ENCODE results near the gene FOXJ3. TPM values are rescaled to one million over a fixed set of nuclear protein-coding genes. Genes with fewer than 3 reads are reported as not detected.

FOXJ3 gene
- total and polyA plus RNA-seq, 2 of the 8 experiments (the other 6 are each of a cell fraction or from before 2014, with no cell fraction given), result 48.6 to 51.9 TPM

DNA sequence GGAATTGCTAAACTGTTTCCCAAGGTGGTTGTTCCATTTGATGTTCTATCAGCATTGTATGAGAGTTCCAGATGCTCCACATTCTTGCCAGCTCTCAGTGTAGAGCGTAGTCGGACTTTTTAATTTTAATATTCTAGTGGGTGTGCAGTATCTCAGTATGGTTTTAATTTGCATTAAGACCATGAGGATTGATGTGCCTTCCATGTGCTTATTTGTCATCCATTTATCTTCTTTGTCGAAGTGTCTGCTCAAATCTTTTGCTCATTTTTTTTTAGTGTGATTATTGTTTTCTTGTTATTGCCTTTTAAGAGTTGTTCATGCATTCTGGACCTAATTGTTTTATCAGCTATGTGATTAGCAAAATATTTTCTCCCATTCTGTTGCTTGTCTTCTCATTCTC is 195.6 kb downstream of the FOXJ3 start:
- peaks cover 0 to 2% (median 0%) of the 10 kb centered on the region in 4 experiments; a peak in 2 of 7 replicates for H3K4me1 ChIP-seq (replicated peaks in 1 of 4; ENCODE audit: control insufficient read depth in 3 of 4, insufficient read depth in 4 of 4, low read length in 3 of 4)
- H2BK5ac ChIP-seq (ENCODE audit: low read depth, low read length), result no peak overlapping the region
- no peak overlapping the region for H2AK5ac ChIP-seq (ENCODE audit: low read depth, low read length)
- WGBS, 2 experiments (ENCODE audit: extremely low coverage in 1 of 2, insufficient coverage in 1 of 2, insufficient read length in 1 of 2, insufficient replicate concordance in 2 of 2, low coverage in 1 of 2, low lambda C conversion rate in 2 of 2, missing lambda C conversion rate in 1 of 2), result 90% methylated on average over 3 of the region's 3 CpGs; no CpG with 5 or more reads in 1 of the 2 experiments
- H4K20me1 ChIP-seq (replicated peaks in 1 of 2; ENCODE audit: control insufficient read depth in 1 of 2, insufficient read depth in 2 of 2, low read length in 2 of 2), result no peaks in the 10 kb centered on the region
- H3K4me2 ChIP-seq (ENCODE audit: insufficient read depth in 1 of 2, low read depth in 2 of 2, low read length in 2 of 2), result no peak overlapping the region
- no peak overlapping the region for H3K4ac ChIP-seq (replicated peaks; ENCODE audit: insufficient read length, low read depth, low read length)
- no peak overlapping the region for H3K23ac ChIP-seq (ENCODE audit: insufficient read length)
- no peak overlapping the region for H4K8ac ChIP-seq (ENCODE audit: extremely low read depth, insufficient read depth, low read length)
- no peak overlapping the region for H3K56ac ChIP-seq (replicated peaks; ENCODE audit: insufficient read length, low read depth, low read length)
- H4K91ac ChIP-seq (replicated peaks; ENCODE audit: insufficient read length, low read length), result no peak overlapping the region
- no peak overlapping the region for H2BK12ac ChIP-seq (ENCODE audit: low read depth, low read length)
- H3K27me3 ChIP-seq (replicated peaks in 1 of 4; ENCODE audit: control insufficient read depth in 3 of 4, extremely low read depth in 1 of 4, insufficient read depth in 3 of 4, low read length in 3 of 4), result no peaks in the 10 kb centered on the region; a peak in 1 of 7 replicates
- H3K4me3 ChIP-seq (ENCODE audit: extremely low read depth in 1 of 4, insufficient read depth in 2 of 4, low read depth in 3 of 4, low read length in 4 of 4), result no peak overlapping the region
- H2BK20ac ChIP-seq (ENCODE audit: low read length), result no peak overlapping the region
- H2BK120ac ChIP-seq (replicated peaks; ENCODE audit: low read depth, low read length), result no peak overlapping the region
- no peak overlapping the region for H3K18ac ChIP-seq (ENCODE audit: extremely low read depth, low read length)
- no peak overlapping the region for H3K9ac ChIP-seq (replicated peaks in 1 of 4; ENCODE audit: extremely low read depth in 1 of 4, low read depth in 3 of 4, low read length in 3 of 4)
- ChIA-PET POLR2A (ENCODE audit: partially characterized antibody) (no interaction called here), CTCF (ENCODE audit: partially characterized antibody) (no interaction called here)
- H3K79me1 ChIP-seq (ENCODE audit: low read depth, low read length), result no peaks in the 10 kb centered on the region
- no peaks in the 10 kb centered on the region for H3K79me2 ChIP-seq (ENCODE audit: control insufficient read depth in 1 of 2, insufficient read depth in 2 of 2, low read length in 2 of 2)
- no peak overlapping the region for H3K14ac ChIP-seq (ENCODE audit: insufficient read length)
- H2AFZ ChIP-seq (ENCODE audit: low read length), result no peak overlapping the region
- H3K9me3 ChIP-seq (ENCODE audit: insufficient read depth in 2 of 2, low read depth in 1 of 2, low read length in 1 of 2), result no peaks in the 10 kb centered on the region
- no peak overlapping the region for H4K5ac ChIP-seq (ENCODE audit: insufficient read length, low read depth, low read length)
- DNase-seq (ENCODE audit: low read depth in 1 of 2, low spot score in 2 of 2) (no peak), FAIRE-seq (no peak)
- H3K27ac ChIP-seq (ENCODE audit: low read depth, low read length), result no peak overlapping the region
- no peaks in the 10 kb centered on the region for H3K23me2 ChIP-seq (ENCODE audit: low read depth, low read length)
- no peak overlapping the region for H2BK15ac ChIP-seq (ENCODE audit: low read length)
- H3K36me3 ChIP-seq (ENCODE audit: control insufficient read depth in 2 of 4, insufficient read depth in 4 of 4, low read length in 3 of 4), result no peaks in the 10 kb centered on the region
- TF ChIP-seq POLR2A (IDR thresholded peaks at IDR 0.05; ENCODE audit: control extremely low read depth in 1 of 2, low read depth in 2 of 2, low read length in 2 of 2) (no peak), SP1 (IDR thresholded peaks at IDR 0.05; ENCODE audit: low read depth, low read length) (no peak)

All from H1 (cell line).